ENCODE results near the gene NBEA. TPM values are rescaled to one million over a fixed set of nuclear protein-coding genes. Genes with fewer than 3 reads are reported as not detected.

NBEA gene
- total and polyA plus RNA-seq, 2 experiments from 2014 or later, result 2.6 to 12.3 TPM

DNA sequence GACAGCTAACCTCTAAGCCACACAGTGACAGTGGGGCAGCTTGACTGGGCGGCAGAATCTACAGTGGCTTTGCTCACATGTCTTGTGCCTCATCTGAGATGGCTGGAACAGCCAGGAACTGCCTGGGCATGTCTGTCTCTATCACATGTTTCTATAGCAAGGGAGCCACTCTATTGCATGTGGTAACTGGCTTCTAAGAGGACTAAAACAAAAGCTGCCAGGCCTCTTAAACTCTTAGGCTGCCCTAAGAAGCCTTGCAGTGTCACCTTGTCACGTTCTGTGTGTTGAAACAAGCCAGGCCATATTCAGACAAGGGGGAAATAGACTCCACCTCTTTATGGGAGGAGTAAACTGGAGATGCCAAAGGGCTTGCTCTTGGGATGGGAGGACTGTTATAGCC is 657.3 kb downstream of the NBEA start:
- TF ChIP-seq EZH2phosphoT487 (IDR thresholded peaks at IDR 0.05; ENCODE audit: low read depth, severe bottlenecking, unreplicated experiment) (no peak), EZH2 (IDR thresholded peaks at IDR 0.05; ENCODE audit: borderline replicate concordance) (no peak)
- TF ChIP-seq, protein P1, sequence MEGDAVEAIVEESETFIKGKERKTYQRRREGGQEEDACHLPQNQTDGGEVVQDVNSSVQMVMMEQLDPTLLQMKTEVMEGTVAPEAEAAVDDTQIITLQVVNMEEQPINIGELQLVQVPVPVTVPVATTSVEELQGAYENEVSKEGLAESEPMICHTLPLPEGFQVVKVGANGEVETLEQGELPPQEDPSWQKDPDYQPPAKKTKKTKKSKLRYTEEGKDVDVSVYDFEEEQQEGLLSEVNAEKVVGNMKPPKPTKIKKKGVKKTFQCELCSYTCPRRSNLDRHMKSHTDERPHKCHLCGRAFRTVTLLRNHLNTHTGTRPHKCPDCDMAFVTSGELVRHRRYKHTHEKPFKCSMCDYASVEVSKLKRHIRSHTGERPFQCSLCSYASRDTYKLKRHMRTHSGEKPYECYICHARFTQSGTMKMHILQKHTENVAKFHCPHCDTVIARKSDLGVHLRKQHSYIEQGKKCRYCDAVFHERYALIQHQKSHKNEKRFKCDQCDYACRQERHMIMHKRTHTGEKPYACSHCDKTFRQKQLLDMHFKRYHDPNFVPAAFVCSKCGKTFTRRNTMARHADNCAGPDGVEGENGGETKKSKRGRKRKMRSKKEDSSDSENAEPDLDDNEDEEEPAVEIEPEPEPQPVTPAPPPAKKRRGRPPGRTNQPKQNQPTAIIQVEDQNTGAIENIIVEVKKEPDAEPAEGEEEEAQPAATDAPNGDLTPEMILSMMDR (IDR thresholded peaks at IDR 0.05; ENCODE audit: poor library complexity), result no peak
- Histone ChIP-seq H3K79me2 (no peaks in the 10 kb centered on the region), H3K4me2 (no peak overlapping the region), H2AFZ (no peak overlapping the region), H3K27me3 (no peaks in the 10 kb centered on the region), H3K9me2 (replicated peaks; ENCODE audit: insufficient read depth) (no peaks in the 10 kb centered on the region), H4K20me1 (ENCODE audit: insufficient read depth, poor library complexity, severe bottlenecking) (no peaks in the 10 kb centered on the region), H3K4me1 (ENCODE audit: insufficient read depth) (peaks cover 8% of the 10 kb centered on the region), H3K27ac (peak overlapping the region; percentile 30), H3K4me3 (no peak overlapping the region), H3K36me3 (replicated peaks; ENCODE audit: insufficient read depth, low read depth) (no peaks in the 10 kb centered on the region), H3K9me3 (ENCODE audit: low read depth) (no peaks in the 10 kb centered on the region)
- DNase-seq (ENCODE audit: low spot score), result no peak
- WGBS (ENCODE audit: low lambda C conversion rate, missing lambda C conversion rate), result 73% methylated on average over 2 of the region's 2 CpGs

DNA sequence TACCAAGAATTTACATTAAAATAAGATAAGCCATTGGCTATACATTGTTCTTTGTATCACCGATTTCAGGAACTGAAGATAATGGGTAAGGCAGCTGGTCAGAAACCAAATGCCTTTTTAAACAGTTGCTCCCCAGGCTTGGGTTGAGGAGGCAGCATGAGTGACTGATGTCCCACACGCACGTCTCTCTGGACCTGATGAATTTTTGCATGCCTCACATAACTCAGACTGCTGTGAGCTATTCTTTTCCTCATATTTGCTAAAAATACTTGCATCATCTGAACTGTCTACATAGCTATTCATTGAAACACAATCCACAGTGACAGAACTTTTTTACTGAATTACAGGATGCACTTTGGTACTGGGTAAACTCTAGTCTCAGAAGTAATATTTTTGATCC is 658.1 kb downstream of the NBEA start:
- no peak overlapping the region for H3K27ac ChIP-seq
- H3K9me3 ChIP-seq (ENCODE audit: low read depth), result no peaks in the 10 kb centered on the region
- no peak overlapping the region for H2AFZ ChIP-seq
- no peaks in the 10 kb centered on the region for H3K27me3 ChIP-seq
- H3K4me1 ChIP-seq (ENCODE audit: insufficient read depth), result peaks cover 8% of the 10 kb centered on the region
- H4K20me1 ChIP-seq (ENCODE audit: insufficient read depth, poor library complexity, severe bottlenecking), result no peaks in the 10 kb centered on the region
- DNase-seq (ENCODE audit: low spot score), result no peak
- TF ChIP-seq, protein P1 (IDR thresholded peaks at IDR 0.05; ENCODE audit: poor library complexity), result no peak
- TF ChIP-seq EZH2 (IDR thresholded peaks at IDR 0.05; ENCODE audit: borderline replicate concordance) (no peak), EZH2phosphoT487 (IDR thresholded peaks at IDR 0.05; ENCODE audit: low read depth, severe bottlenecking, unreplicated experiment) (no peak)
- H3K9me2 ChIP-seq (replicated peaks; ENCODE audit: insufficient read depth), result no peaks in the 10 kb centered on the region
- no peaks in the 10 kb centered on the region for H3K79me2 ChIP-seq
- no peak overlapping the region for H3K4me2 ChIP-seq
- H3K36me3 ChIP-seq (replicated peaks; ENCODE audit: insufficient read depth, low read depth), result no peaks in the 10 kb centered on the region
- no peak overlapping the region for H3K4me3 ChIP-seq
- 81% methylated on average over 3 of the region's 3 CpGs for WGBS (ENCODE audit: low lambda C conversion rate, missing lambda C conversion rate)

DNA sequence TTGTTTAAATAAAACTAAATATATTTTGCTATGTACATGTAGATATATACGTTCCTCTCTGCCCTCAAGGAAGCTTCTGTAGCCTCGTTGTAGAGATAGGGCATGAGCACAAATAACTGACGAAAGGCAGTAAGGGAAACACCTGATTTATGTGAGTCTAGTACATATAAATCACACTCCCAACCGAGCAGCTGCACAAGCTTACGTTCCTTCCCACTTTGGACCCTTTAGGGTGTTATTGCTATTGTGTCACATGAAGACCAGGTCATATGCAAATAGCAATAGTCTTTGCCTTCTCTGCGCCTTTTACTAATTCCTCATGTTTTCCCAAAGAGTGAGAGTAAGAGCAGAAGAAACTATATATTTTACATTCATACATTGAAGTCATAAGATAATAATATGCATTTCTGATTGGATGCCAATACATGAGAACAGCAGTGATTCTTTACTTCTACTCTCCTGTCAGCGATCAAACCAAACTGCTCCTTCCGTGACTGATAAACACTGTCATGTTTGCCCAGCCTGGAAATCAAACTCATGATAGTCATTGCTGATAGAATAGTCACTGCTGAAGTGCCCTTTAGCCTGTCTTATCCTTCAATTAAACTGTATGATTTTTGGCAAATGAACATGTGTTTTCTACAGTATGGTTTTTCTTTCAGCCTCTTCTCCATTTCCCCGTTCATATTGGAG is 661.7 kb downstream of the NBEA start:
- H2AFZ ChIP-seq, result no peak overlapping the region
- no peaks in the 10 kb centered on the region for H3K27me3 ChIP-seq
- 70% methylated on average over 9 of the region's 9 CpGs for WGBS (ENCODE audit: low lambda C conversion rate, missing lambda C conversion rate)
- H3K4me3 ChIP-seq, result no peak overlapping the region
- peaks cover 8% of the 10 kb centered on the region for H3K4me1 ChIP-seq (ENCODE audit: insufficient read depth)
- H4K20me1 ChIP-seq (ENCODE audit: insufficient read depth, poor library complexity, severe bottlenecking), result no peaks in the 10 kb centered on the region
- peak overlapping the region; percentile 11 for H3K4me2 ChIP-seq
- no peaks in the 10 kb centered on the region for H3K36me3 ChIP-seq (replicated peaks; ENCODE audit: insufficient read depth, low read depth)
- no peak for TF ChIP-seq EZH2phosphoT487 (IDR thresholded peaks at IDR 0.05; ENCODE audit: low read depth, severe bottlenecking, unreplicated experiment)
- TF ChIP-seq EZH2 (IDR thresholded peaks at IDR 0.05; ENCODE audit: borderline replicate concordance), result no peak
- TF ChIP-seq, protein P1 (IDR thresholded peaks at IDR 0.05; ENCODE audit: poor library complexity), result no peak
- H3K79me2 ChIP-seq, result no peaks in the 10 kb centered on the region
- DNase-seq (ENCODE audit: low spot score), result no peak
- no peaks in the 10 kb centered on the region for H3K9me2 ChIP-seq (replicated peaks; ENCODE audit: insufficient read depth)
- no peak overlapping the region for H3K27ac ChIP-seq
- H3K9me3 ChIP-seq (ENCODE audit: low read depth), result no peaks in the 10 kb centered on the region

All from hepatocyte (in vitro differentiated cells).